Fibroblast of the conjunctiva (primary cell): Measurements from ENCODE around the gene SNX18.
"Not testable (repeated sequence)": the region's sequence is repeated elsewhere in the genome, so short reads cannot be mapped to it uniquely, and the experiment has no call there.

ENCODE experiments used
- DNase-seq: peaks from one replicate; pipeline ENCODE4 v3.0.0-alpha.2; 2010; ENCODE audit warnings: low read depth

SNX18 gene

DNA sequence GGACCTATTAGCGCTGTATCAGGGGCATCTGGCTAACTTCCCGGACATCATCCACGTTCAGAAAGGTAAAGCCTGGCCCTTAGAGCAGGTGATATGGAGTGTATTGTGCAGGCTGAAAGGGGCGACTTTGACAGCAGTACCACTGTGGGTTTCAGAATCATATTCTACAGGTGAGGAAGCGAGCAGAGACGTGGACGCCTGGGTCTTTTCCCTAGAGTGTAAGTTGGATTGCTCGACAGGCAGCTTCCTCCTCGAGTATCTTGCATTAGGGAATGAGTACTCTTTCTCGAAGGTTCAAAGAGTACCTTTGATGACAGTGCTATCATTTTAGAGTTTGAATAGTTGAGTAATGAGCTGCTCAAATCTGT, 1.9 kb downstream of the SNX18 start:
- no peak for DNase-seq

DNA sequence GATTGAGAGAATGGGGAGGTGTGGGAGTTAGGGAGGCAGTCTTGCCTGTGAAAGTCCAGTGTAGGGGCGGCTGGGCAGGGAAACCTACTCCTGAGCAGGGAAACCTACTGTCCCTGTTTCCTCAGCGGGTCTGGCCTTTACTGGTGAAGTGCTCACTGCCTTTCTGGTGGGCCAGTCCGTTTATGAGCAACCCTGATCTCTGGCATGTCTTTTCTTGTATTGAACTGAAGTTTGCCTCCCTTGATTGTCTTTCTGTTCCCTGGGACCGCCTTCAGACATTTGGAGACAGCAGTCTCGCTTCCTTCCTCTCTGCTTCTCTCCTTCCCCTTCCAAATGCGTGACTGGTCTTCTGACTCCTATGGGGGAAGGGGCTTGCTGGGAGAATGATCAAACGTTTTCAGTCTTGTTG, 2.9 kb downstream of the SNX18 start:
- DNase-seq, result no peak

DNA sequence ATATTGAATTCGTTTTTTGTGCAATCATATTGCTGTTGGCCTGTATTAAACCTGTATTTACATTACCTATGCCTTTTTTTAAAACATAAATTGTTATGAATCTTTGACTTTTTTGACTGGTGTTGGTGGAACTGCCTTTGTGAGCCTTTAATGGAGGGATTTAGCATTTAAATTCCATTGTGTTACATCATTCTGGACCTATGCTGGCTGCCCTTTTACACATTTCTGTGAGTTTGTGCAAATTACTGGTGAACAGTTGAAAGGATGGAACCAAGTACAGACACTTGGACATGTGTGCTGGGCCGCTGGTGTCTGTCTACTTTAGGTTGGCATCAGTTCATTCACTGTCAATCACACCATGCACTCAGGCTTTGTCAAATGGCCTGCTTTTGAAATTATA, 3.4 kb downstream of the SNX18 start:
- DNase-seq, result no peak

DNA sequence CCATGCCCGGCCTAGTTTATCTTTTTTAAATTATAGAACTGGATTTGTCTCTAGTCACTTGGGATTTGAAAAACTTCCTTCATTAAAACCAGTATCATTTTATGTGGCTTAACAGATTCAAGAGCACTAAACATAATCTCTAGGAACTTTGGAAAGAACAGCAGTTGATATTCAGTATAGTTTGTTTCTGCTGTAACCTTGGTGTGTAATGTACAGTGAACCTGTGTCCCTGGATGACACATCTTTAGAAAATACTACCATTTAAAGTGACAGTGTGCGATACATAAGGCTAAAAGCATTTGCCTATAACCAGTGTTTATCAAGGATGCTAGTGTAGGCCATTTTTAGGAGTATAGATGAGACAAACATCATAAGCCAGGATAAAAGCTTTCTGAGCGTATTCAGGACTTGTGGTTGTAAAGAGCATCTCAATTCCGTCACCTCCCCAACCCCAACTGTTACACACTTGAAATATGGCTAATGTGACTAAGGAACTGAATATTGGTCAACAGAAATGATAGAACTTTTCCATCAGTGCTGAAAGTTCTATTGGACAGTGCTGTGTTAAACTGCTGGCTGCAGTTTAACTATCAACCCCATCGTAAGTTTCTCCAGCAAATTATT, 4.4 kb downstream of the SNX18 start:
- no peak for DNase-seq

DNA sequence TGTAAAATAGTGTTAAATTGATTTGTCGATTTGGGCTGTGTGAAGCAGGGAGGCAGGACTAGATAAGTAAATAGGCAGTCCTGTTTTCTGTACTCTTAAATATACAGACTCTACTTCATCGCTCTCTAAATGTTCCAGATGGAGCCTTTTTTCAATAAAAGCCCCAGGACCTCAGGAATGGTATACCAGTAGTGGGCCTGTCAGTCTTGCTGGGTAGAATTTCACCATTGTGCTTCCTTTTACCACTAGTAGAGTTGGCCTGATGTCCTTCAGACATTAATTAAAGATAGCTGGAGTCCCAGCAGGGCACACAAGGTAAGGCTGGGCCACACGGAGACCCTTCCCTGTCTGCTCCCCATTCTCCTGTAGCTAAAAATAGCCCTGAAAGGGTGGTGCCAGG, 6.0 kb downstream of the SNX18 start:
- DNase-seq, result no peak

DNA sequence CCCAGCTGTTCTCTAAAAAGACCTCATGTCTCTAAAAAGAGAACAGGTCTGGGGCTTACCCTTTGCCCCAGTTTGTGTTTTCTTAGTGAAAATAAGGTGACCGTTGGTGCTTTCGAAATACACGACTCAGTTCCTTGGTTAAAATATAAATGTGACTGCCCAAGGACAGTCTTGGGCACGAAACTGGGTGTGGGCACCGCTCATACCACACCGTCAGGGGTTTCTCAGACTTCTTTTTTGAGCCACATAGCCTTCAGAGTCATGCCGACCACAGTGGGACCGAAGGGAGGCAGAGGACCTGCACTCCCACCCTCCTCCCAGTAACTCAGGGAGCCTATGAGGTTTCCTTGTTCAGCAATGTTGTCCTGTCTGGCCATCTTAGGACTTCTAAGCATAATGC, 6.5 kb downstream of the SNX18 start:
- DNase-seq, result no peak

DNA sequence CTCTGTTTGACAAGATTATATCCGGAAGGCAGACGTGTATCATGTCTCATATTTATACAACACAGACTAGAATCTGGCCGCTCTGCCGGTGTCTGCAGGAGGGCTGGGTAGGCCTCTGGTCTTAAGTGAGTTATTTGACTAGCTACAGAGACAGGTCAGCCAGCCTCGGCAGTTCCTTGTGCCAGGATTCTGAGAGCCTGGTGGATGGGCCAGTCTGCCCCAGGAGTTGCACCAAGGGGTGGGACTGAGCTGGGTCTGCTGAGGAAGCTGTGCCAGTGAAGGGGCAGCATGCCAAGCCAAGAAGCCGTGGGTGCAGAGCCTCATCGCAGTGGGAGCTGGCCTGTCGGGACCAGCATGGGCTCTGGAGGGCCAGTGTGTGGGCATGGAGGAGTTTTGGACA, 7.1 kb downstream of the SNX18 start:
- no peak for DNase-seq

DNA sequence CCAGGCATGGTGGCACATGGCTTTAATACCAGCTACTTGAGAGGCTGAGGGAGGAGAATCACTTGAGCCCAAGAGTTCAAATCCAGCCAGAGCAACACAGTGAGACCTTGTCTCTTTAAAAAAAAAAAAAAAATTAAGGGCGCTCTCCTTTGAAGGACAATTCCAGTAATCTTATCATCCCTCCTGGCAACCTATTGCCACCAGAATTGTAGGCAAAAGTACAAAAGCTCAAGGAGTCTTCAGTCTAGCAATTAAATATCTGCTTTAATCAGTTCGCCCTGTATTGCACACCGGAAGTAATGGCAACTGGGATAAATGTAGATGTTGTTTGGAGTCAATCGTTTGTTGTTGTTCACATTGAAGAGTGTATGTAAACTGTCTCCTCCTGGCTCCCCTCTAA, 7.7 kb downstream of the SNX18 start:
- no peak for DNase-seq

DNA sequence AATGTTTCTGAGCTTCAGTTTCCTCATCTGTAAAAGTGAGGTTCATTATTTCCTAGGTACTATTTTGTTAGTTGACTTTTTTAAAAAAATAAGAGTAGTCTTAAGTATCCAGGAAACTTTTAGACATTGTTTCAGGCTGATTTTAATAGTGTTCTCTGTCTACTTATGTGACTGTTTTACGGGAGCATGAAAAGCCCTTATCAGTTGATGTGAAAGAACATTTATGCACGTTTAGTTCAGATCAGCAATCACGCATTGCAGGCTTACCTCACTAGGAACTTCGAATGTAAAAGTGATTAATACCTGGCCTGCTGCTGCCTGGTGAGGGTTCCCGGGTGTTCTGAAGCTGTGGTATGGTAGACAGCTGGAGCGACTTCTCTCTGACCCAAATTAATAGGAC, 8.1 kb downstream of the SNX18 start:
- DNase-seq, result no peak

DNA sequence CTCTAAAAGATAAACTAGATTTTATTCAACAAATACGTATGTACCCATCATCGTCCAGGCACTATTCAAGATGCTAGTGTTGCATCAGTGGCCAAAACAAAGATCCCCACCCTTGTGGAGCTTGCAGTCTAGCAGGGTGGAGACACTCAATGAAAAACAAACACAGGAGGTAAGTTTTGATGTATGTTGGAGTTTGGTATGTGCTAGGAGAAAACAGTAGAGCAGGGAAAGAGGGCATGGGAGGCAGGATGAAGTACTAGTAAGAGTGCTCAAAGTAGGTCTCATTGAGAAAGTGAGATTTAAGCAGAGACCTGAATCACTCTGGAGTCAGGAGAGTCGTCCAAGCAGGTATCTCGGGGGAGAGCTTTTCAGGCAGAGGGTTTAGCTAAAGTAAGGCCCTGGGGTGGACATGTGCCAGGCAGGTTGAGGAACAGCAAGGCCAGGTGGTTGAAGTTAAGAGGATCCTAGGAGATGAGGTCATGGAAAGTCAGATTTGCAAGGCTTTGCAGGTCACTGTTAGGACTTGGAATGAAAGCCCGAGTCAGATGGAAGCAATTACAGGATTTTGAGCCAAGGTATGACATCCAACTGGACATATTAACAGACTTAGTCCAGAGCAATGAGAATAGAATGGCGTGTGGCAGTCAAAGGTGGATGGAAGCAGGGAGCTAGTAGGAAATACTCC, 9.2 kb downstream of the SNX18 start:
- DNase-seq, result no peak

DNA sequence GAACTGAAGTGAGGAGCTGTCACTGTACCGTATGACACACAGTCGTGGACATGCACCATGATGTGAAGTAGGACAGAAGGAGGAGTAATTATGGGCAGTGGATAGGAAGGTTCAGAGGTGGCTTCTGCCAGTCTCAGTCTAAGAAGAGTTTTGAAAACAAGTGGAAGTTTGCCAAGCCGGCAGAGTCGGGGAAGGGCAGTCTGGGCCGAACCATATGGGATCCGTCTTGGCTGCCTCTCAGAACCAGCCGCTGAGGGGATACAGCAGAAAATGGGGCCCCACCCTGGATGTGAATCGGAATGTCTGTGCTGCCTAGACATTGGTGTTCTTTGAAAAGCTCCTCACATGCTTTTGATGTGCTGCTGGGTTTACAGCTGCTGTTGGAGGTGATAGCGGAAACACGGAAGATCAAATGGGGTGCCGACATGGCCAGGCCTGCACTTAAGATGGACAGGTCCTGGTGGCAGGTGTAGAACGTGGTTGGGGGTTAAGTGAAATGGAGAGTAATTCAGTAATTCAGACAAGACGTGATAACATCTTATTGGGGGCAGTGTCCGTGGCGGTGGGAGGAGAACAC, 11.2 kb downstream of the SNX18 start:
- no peak for DNase-seq

DNA sequence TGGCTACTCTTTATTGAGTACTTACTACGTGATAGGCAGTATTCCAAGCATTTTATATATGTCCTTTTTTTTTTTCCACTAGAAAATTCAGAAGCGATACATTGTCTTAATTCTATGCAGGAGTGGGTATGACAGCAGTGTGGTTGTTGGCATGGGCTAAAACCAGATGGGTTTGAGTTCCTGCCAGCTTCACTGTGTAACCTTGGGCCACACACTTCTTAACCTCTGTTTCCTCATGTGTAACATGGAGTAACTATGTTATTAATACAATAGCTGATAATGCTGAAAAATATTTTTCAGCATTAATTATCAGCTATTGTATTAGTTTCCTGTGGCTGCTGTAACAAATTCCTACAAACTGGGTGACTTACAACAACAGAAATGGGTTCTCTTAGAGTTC, 12.0 kb downstream of the SNX18 start:
- no peak for DNase-seq

DNA sequence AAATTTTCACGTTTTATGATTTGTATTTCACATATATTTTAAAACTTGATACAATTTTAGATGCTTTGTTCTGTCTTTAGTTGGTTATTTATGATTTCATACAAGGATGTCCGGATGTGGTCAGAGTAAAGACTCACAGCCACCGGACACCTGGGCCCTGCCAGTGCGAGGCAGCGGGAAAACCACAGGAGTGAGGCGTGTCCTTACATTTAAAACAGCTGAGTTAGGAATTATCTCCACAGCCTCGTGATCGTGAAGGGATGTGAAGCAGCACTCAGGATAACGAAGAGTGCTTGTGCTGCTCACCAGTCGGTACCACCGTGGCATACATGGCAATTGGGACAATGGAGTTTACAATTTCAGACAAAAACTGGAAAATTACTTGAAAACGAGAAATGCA, 14.0 kb downstream of the SNX18 start:
- no peak for DNase-seq

DNA sequence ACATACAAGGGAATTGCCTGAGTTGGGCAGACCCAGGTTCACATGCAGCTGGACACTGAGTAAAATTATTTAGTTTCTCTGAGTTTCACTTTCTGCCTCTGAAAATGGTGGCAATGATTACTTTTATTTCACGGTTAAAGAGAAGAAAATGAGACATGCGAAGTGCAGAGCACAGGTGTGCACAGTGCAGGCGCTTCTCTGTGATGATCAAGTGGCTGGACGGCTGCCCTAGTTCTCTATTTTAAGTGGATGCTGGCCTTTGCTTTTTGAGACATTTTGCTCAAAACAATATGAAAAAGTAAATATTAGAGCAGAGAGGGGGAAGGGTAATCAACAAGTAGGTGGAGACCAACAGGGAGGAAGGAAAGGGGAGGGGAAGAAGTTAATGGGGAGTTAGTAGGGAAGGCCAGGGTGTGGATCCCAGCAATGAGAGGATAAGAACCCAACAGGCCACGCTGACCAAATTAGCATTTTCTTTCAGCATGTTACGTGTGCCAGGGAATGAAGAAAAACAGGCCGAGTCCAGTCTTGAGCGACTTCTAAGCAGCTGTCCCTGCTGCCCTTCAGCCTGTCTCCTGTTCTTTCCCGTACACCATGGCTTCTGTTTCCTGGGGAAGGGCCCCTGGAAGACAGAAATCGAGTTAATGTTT, 16.1 kb downstream of the SNX18 start:
- no peak for DNase-seq

DNA sequence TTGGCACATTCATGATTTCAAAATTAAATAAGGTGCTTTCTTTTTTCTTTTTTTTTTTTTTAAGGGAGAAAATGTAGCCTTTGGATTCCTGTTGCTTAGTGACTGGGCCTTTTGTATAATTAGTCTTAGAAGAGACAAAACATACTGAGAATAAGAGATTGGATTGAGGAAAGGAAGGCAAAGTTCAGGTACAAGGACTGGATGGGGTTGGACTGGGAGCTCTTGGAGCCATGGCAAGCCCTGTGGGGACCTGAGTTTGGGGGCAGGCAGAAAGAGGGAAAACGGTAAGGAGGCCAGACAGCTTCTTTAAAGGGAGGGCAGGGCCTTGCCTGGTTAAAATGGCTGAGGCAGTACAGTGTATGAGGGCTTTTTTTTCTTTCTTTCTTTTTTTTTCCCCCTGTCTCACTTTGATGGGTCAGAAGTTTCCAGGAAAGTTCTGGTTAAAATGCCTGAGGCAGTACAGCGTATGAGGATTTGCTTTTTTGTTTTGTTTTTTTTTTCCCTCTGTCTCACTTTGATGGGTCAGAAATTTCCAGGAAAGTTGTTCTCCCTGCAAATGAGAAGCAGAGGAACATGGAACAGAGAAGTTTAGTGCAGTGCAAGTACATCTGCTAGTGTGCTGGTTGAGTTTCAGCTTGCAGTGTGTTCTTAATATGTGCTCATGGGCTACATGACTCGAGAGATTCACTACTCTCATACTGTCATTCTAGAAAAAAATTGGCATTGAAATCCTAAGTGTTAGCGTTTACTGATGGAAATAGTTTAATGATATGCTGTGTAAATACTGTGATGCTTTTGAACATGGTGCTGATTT, 16.8 kb downstream of the SNX18 start:
- no peak for DNase-seq

DNA sequence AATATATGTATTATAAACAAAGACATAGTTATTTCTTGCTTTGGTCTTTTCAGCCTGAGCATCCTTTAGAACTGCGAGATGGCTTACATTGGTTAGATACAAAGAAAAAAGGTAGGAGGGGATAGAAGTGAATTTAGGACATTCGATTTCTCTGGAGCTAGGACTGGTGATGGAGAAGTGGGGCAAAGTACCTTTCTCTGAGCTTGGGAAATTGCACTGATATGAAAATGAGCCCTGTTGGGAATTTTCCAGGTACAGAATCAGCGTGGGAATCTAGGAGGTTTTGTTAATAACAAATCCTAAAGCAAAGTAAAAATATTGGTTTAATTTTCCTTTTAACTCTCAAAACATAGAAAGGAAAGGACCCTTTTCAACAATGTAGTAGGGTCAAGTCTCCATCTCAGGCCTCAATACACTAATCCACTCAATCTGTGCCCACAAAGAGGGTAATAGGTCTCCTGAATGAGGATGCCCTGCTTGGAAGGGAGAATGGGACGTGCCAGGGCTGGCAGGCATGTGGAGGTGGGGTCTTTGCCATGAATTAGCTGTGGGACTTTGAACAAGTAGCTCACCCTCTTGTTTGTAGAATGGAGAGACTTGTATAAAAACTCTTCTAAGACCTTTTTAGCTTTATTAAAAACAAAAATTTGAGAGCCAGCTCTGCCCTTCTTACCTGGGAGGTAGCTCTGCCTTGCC, 17.7 kb downstream of the SNX18 start:
- no peak for DNase-seq

DNA sequence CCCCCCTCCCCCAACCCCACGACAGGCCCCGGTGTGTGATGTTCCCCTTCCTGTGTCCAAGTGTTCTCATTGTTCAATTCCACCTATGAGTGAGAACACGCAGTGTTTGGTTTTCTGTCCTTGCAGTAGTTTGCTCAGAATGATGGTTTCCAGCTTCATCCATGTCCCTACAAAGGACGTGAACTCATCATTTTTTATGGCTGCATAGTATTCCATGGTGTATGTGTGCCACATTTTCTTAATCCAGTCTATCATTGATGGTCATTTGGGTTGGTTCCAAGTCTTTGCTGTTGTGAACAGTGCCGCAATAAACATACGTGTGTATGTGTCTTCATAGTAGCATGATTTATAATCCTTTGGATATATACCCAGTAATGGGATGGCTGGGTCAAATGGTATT, 18.8 kb downstream of the SNX18 start:
- DNase-seq, result not testable (repeated sequence)

DNA sequence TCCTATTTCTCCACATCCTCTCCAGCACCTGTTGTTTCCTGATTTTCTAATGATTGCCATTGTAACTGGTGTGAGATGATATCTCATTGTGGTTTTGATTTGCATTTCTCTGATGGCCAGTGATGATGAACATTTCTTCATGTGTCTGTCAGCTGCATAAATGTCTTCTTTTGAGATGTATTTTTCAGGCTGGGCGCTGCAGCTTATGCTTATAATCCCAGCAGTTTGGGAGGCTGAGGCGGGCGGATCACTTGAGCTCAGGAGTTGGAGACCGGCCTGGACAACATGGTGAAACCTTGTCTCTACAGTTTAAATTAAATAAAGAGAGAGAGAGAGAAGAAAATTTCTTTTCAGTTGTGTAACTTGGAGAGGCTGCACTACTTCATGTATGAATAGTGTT, 19.3 kb downstream of the SNX18 start:
- DNase-seq, result not testable (repeated sequence)

DNA sequence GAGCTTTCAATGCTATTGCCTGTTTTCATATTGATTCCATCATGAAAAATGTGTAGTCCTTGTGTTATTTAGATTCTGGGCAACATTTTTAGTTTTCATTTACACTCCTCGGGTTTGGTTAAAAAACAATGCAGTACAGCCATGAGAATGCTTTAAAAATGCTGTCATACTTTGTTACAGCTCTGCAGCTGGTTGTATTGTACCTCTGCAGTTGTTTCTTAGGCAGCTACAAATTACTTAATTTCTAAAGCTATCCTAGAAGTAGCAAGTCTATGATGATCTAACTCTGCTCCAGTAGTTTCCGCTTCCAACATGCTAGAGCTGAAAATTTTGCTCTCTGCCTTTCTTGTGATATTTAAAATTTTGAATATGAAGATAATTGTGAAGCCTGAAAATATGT, 20.2 kb downstream of the SNX18 start:
- no peak for DNase-seq

DNA sequence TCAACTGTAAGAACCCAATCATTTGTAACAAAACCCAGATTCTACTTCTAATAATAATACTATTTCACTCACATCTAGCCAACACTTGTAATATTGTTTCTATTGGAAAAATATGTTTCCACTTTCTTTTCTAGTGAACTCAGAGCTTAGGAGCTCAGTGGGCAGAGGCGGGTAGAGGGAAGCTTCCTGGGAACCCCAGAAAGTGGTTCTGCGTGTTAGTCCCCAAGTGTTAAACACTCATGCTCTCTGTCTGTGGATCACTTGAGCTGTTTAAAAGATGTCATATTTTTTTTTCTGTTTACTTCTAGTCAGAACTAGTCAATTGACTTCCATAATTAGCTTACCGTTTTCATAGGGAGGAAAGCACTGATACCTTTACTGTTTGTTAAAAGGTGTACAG, 20.6 kb downstream of the SNX18 start:
- no peak for DNase-seq

DNA sequence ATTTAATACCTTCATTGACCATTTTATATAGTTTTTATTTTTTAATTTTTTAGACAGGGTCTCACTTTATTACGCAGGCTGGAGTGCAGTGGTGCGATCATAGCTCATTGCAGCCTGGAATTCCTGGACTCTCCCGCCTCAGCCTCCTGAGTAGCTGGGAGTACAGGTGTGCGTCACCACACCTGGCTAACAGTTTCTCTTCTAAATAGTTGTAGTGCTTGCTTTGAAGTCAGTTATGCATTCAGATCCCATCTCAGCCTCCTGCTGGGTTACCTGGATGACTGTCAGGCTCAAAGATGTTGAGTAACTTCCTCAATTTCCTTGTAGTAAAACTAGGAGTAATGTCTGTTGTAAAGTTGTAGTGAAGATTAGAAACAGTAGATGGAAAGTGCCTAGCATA, 21.4 kb downstream of the SNX18 start:
- no peak for DNase-seq

DNA sequence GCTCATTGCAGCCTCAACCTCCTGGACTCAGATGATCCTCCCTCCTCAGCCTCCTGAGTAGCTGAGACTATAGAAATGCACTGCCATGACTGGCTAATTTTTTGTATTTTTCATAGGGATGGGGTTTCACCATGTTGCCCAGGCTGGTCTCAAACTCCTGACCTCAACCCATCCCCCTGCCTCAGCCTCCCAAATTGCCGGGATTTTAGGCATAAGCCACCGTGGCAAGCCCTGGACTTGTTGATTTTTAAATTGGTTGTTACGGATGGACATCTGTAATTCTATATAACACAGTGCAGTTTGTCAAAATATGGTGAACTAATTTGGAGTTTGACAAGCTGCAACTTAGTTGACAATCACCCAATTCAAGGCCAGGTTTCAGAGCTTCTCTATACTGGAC, 22.7 kb downstream of the SNX18 start:
- no peak for DNase-seq
